ENCODE measurements around the gene IRAK1. TPM values are rescaled to one million over a fixed set of nuclear protein-coding genes. Genes with fewer than 3 reads are reported as not detected.

IRAK1 gene
- total RNA-seq, 2 experiments from 2014 or later: 61.2 to 67.4 TPM

GRCh38 chrX:153984351-153985178 is 35.1 kb downstream of the IRAK1 start:
- peak in 7 of 14 experiments; percentile 19 to 80 (median 39) for DNase-seq
- H3K4me1 Mint-ChIP-seq (ENCODE audit: low read depth): peaks cover 55% of the 10 kb centered on the region
- CTCF ChIA-PET: no interaction called here

GRCh38 chrX:153983321-153983801 is 36.3 kb downstream of the IRAK1 start:
- Mint-ChIP-seq H3K36me3 (ENCODE audit: low read depth) (no peaks in the 10 kb centered on the region), H3K4me1 (ENCODE audit: low read depth) (peaks cover 52% of the 10 kb centered on the region), H3K9me3 (no peaks in the 10 kb centered on the region), H3K27ac (peak overlapping the region; percentile 99), H3K27me3 (no peaks in the 10 kb centered on the region), H3K4me3 (peak overlapping the region; percentile 73)
- peak in 3 of 14 experiments; percentile 24 to 70 (median 62) for DNase-seq
- ChIA-PET POLR2A (interaction anchor here (0.8 to 4.1 kb wide), 2 partner anchors 11 to 58 kb away, joined by 3 to 26 read pairs; partner anchors contain the start of genes ARHGAP4, HCFC1 and TMEM187), CTCF (interaction anchor here (1.0 kb wide), 1 partner anchor 10 kb away, joined by 3 read pairs; no protein-coding TSS in a partner anchor)
- intact Hi-C loops (cut with DNase I, micrococcal nuclease): no loop called here
- H3K4me1 ChIP-seq (ENCODE audit: insufficient read depth, low read length): peaks cover 69% of the 10 kb centered on the region
- no peaks in the 10 kb centered on the region for H3K36me3 ChIP-seq (ENCODE audit: insufficient read depth, low read length)
- ATAC-seq (ENCODE audit: poor library complexity): no peak
- H3K9me3 ChIP-seq (ENCODE audit: control insufficient read depth in 1 of 2, insufficient read depth in 1 of 2, low read length in 2 of 2): no peaks in the 10 kb centered on the region
- H3K27me3 ChIP-seq (ENCODE audit: control insufficient read depth in 1 of 2, insufficient read depth in 2 of 2, low read length in 2 of 2): no peaks in the 10 kb centered on the region
- TF ChIP-seq CTCF (IDR thresholded peaks at IDR 0.05): no peak
- H3K27ac ChIP-seq (ENCODE audit: low read depth in 1 of 2, low read length in 2 of 2): peak overlapping the region; percentile 35 to 79
- no peak overlapping the region for H3K4me3 ChIP-seq (ENCODE audit: low read length)

More at GRCh38 chrX:153984351-153985178, 35.1 kb downstream of the IRAK1 start:
- intact Hi-C loops (cut with DNase I, micrococcal nuclease): loop anchor here in 1 of 2 experiments (2.0 kb wide), 1 partner anchor 16 kb away; no protein-coding TSS in a partner anchor
- TF ChIP-seq CTCF (IDR thresholded peaks at IDR 0.05): no peak
- Mint-ChIP-seq H3K27ac (peak overlapping the region; percentile 99), H3K27me3 (no peaks in the 10 kb centered on the region), H3K36me3 (ENCODE audit: low read depth) (no peaks in the 10 kb centered on the region), H3K4me3 (peak overlapping the region; percentile 87), H3K9me3 (no peaks in the 10 kb centered on the region)
- Histone ChIP-seq H3K9me3 (ENCODE audit: control insufficient read depth in 1 of 2, insufficient read depth in 1 of 2, low read length in 2 of 2) (no peaks in the 10 kb centered on the region), H3K4me1 (ENCODE audit: insufficient read depth, low read length) (peaks cover 72% of the 10 kb centered on the region), H3K27ac (ENCODE audit: low read depth in 1 of 2, low read length in 2 of 2) (peak overlapping the region; percentile 74 to 79), H3K27me3 (ENCODE audit: control insufficient read depth in 1 of 2, insufficient read depth in 2 of 2, low read length in 2 of 2) (no peaks in the 10 kb centered on the region), H3K4me3 (ENCODE audit: low read length) (no peak overlapping the region), H3K36me3 (ENCODE audit: insufficient read depth, low read length) (no peaks in the 10 kb centered on the region)
- peak; percentile 50 for ATAC-seq (ENCODE audit: poor library complexity)
- POLR2A ChIA-PET: interaction anchor here (0.6 to 4.1 kb wide), 4 partner anchors 12 to 386 kb away, joined by 3 to 26 read pairs (median 3); partner anchors contain the start of genes HCFC1 and TMEM187

DNA sequence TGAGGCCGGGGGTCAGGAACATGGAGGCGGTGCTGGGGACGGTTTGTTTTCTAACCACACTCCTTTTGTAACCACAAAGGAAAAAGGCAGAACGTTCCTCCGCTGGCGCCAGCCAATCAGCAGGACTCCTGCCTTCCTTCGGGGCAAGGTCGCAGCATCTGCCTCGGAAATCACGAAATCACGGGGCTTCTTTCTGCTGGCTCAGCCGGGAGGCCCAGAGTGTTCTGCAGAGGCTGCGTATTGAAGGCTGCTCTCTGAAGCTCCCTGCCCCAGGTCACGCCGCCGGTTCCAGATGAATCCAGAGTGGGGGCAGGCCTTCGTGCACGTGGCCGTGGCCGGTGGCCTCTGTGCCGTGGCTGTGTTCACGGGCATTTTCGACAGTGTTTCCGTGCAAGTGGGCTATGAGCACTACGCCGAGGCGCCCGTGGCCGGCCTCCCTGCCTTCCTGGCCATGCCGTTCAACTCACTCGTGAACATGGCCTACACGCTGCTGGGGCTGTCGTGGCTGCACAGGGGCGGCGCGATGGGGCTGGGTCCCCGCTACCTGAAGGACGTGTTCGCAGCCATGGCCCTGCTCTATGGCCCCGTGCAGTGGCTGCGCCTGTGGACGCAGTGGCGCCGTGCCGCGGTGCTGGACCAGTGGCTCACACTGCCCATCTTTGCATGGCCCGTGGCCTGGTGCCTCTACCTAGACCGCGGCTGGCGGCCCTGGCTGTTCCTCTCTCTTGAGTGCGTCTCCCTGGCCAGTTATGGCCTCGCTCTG is 37.8 kb downstream of the IRAK1 start:
- POLR2A ChIA-PET: interaction anchor here (0.5 to 2.6 kb wide), 10 partner anchors 8 to 447 kb away, joined by 3 to 54 read pairs (median 4); partner anchors contain the start of genes ATP6AP1, BCAP31, HCFC1 and IRAK1
- no peak for TF ChIP-seq CTCF (IDR thresholded peaks at IDR 0.05)
- intact Hi-C loops (cut with DNase I, micrococcal nuclease): loop anchor here in 1 of 2 experiments (1.0 kb wide), 1 partner anchor 9 kb away; no protein-coding TSS in a partner anchor
- Histone ChIP-seq H3K36me3 (ENCODE audit: insufficient read depth, low read length) (no peaks in the 10 kb centered on the region), H3K27ac (ENCODE audit: low read depth in 1 of 2, low read length in 2 of 2) (peak overlapping the region; percentile 64 to 66), H3K27me3 (ENCODE audit: control insufficient read depth in 1 of 2, insufficient read depth in 2 of 2, low read length in 2 of 2) (no peaks in the 10 kb centered on the region), H3K4me1 (ENCODE audit: insufficient read depth, low read length) (peaks cover 64% of the 10 kb centered on the region), H3K4me3 (ENCODE audit: low read length) (peak overlapping the region; percentile 21), H3K9me3 (ENCODE audit: control insufficient read depth in 1 of 2, insufficient read depth in 1 of 2, low read length in 2 of 2) (no peaks in the 10 kb centered on the region)
- Mint-ChIP-seq H3K4me1 (ENCODE audit: low read depth) (peaks cover 52% of the 10 kb centered on the region), H3K36me3 (ENCODE audit: low read depth) (no peaks in the 10 kb centered on the region), H3K27ac (peak overlapping the region; percentile 99), H3K9me3 (no peaks in the 10 kb centered on the region), H3K4me3 (peak overlapping the region; percentile 73), H3K27me3 (no peaks in the 10 kb centered on the region)
- CTCF ChIA-PET: interaction anchor here (0.7 to 2.6 kb wide), 4 partner anchors 8 to 24 kb away, joined by 3 to 7 read pairs (median 3); no protein-coding TSS in a partner anchor
- peak; percentile 35 to 86 (median 59) for DNase-seq
- peak; percentile 45 for ATAC-seq (ENCODE audit: poor library complexity)
